ENCODE measurements around the gene CNIH1. TPM values are rescaled to one million over a fixed set of nuclear protein-coding genes. Genes with fewer than 3 reads are reported as not detected.
"Not testable (repeated sequence)": the region's sequence is repeated elsewhere in the genome, so short reads cannot be mapped to it uniquely, and the experiment has no call there.

Gene CNIH1
- total and polyA plus RNA-seq, 8 donors = 119 to 145 (median 129) TPM

DNA sequence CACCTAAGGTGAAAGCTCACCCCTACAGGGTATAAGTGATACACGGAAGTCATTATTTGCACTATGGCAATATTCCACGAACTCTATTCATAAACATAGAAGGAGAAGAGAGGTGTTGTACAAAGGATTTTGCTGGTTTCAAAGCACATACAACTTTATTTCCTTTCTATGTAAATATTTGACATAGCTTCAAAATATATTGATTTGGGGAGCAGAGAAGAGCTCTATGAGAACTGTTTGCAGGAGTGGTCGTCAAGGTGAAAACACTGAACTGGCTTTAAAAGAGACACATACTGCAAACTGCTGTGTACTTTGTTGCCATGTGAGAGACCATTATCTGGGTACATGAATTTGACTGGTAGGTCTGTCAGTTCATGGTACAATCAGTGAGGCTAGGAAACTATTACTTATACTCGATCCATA is 16.7 kb downstream of the CNIH1 start:
- Histone ChIP-seq H3K9me3 (no peaks in the 10 kb centered on the region), H3K4me3 (no peak overlapping the region), H3K27ac (no peak overlapping the region), H3K27me3 (no peaks in the 10 kb centered on the region), H3K4me1 (no peaks in the 10 kb centered on the region), H3K36me3 (peaks cover 0 to 52% of the 10 kb centered on the region in 2 donors)
- DNase-seq (no peak), ATAC-seq (no peak)
- TF ChIP-seq CTCF (IDR thresholded peaks at IDR 0.05) = no peak
- intact Hi-C loops (cut with DNase I) = no loop called here

DNA sequence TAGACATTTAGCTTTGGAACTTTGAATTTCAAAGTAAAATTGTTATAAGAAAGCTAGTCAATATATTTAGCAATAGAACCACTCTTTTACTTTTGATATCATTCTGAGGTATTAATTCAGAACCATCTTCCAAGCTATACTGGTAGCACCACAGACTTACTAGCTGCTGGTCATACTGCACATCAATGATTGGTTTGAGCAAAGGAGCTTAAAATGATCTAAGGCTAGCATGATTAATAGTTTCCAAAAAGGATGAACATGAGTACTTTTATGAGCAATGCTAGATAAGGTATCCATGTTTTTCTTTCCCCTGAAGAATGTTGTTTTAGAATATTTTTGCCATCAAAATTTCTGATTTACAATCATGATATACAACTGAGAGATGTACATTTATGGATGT is 17.2 kb downstream of the CNIH1 start:
- peaks cover 0 to 47% of the 10 kb centered on the region in 2 donors for H3K36me3 ChIP-seq
- H3K27me3 ChIP-seq = no peaks in the 10 kb centered on the region
- H3K27ac ChIP-seq = no peak overlapping the region
- TF ChIP-seq CTCF (IDR thresholded peaks at IDR 0.05) = no peak
- ATAC-seq (no peak), DNase-seq (no peak)
- H3K9me3 ChIP-seq = no peaks in the 10 kb centered on the region
- intact Hi-C loops (cut with DNase I) = no loop called here
- H3K4me3 ChIP-seq = no peak overlapping the region
- H3K4me1 ChIP-seq = no peaks in the 10 kb centered on the region

DNA sequence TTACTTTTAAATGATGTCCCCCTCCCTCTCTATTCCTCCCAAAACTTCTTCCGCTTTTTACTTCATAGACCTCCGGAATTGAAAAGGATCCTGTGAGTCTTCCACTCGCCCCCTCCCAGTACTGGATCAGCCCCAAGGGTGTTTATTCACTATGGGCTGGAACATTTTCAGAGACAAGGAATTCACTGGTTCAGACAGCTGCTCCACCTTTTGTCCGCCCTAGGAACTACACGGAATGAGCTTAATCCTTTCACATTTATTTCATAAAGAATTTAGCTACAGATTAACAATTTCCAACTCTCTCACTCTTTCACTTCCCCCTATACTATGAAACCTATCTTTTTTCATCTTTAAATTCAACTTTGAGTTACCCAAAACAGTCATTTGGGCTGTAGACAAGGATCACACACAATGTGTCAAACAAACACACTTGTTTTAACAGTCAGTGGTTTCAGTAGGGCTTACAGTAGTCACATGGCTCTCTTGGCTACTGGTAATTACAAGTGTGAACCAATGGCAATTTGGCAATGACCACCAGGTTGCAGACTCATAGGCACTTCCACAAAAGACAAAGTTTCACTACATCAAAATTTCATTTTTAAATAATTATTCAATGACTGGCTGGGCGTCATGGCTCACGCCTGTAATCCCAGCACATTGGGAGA is 20.6 kb downstream of the CNIH1 start:
- Histone ChIP-seq H3K27me3 (no peaks in the 10 kb centered on the region), H3K36me3 (peaks cover 0 to 16% of the 10 kb centered on the region in 2 donors), H3K4me3 (no peak overlapping the region), H3K9me3 (no peaks in the 10 kb centered on the region), H3K4me1 (no peaks in the 10 kb centered on the region), H3K27ac (no peak overlapping the region)
- intact Hi-C loops (cut with DNase I) = no loop called here
- peak; percentile 89 for ATAC-seq
- TF ChIP-seq CTCF (IDR thresholded peaks at IDR 0.05) = peak; percentile 19 to 58
- DNase-seq = peak in 2 of 4 donors; percentile 32 to 46

DNA sequence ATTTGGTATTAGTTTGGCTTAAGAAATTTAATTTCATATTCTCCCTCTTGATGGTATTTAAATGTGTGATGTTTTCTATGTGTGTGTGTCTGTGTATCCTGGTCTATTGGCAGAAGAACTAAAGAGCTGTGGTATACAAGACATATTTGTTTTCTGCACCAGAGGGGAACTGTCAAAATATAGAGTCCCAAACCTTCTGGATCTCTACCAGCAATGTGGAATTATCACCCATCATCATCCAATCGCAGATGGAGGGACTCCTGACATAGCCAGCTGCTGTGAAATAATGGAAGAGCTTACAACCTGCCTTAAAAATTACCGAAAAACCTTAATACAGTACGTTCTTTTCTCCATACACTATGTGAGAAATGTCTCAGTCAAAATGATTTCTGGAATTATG is 29.8 kb downstream of the CNIH1 start:
- DNase-seq (no peak), ATAC-seq (no peak)
- H3K27ac ChIP-seq = no peak overlapping the region
- intact Hi-C loops (cut with DNase I) = no loop called here
- H3K36me3 ChIP-seq = peaks cover 0 to 16% of the 10 kb centered on the region in 2 donors
- no peak for TF ChIP-seq CTCF (IDR thresholded peaks at IDR 0.05)
- H3K9me3 ChIP-seq = no peaks in the 10 kb centered on the region
- no peaks in the 10 kb centered on the region for H3K27me3 ChIP-seq
- no peak overlapping the region for H3K4me3 ChIP-seq
- H3K4me1 ChIP-seq = no peaks in the 10 kb centered on the region

DNA sequence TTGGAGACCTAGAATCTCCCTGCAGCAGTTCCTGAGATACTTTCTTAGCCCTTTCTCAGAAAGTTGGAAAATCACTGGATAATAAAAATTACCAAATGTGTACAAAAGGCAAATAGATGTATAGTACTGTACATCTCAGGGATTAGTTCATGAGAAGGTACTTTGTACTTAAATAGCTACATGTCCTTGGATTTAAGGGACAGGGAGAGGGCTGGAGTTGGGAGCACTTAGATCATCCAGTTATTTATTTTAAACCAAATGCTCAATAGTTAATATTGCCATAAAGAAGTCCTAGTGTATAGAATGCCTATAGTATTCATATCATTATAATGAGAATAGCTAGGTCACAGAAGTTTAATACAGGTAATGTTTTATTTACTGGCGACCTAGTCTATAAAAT is 31.0 kb downstream of the CNIH1 start:
- no peak for DNase-seq
- Histone ChIP-seq H3K4me1 (no peaks in the 10 kb centered on the region), H3K4me3 (no peak overlapping the region), H3K9me3 (no peaks in the 10 kb centered on the region), H3K36me3 (peaks cover 0 to 16% of the 10 kb centered on the region in 2 donors), H3K27me3 (no peaks in the 10 kb centered on the region), H3K27ac (no peak overlapping the region)
- ATAC-seq = no peak
- TF ChIP-seq CTCF (IDR thresholded peaks at IDR 0.05) = no peak
- intact Hi-C loops (cut with DNase I) = no loop called here

DNA sequence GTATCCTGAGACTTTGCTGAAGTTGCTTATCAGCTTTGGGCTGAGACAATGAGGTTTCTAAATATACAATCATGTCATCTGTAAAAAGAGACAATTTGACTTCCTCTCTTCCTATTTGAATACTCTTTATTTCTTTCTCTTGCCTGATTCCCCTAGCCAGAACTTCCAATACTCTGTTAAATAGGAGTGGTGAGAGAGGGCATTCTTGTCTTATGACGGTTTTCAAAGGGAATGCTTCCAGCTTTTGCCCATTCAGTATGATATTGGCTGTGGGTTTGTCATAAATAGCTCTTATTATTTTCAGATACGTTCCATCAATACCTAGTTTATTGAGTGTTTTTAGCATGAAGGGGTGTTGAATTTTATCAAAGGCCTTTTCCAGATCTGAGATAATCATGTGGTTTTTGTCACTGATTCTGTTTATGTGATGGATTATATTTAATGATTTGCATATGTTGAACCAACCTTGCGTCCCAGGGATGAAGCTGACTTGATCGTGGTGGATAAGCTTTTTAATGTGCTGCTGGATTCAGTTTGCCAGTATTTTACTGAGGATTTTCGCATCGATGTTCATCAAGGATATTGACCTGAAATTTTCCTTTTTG is 37.7 kb downstream of the CNIH1 start:
- intact Hi-C loops (cut with DNase I); H3K27ac ChIP-seq; H3K4me3 ChIP-seq; ATAC-seq; H3K27me3 ChIP-seq; H3K9me3 ChIP-seq; H3K4me1 ChIP-seq; DNase-seq; H3K36me3 ChIP-seq: not testable (repeated sequence)
